HG03571 (cell line): Measurements from ENCODE around the gene RDH14.

ENCODE experiments used
- ATAC-seq: cut with Tn5 transposase; IDR thresholded peaks from one replicate; pipeline ENCODE4 v1.9.1; 2021; ENCODE audit not compliant: unreplicated experiment

Gene RDH14

DNA sequence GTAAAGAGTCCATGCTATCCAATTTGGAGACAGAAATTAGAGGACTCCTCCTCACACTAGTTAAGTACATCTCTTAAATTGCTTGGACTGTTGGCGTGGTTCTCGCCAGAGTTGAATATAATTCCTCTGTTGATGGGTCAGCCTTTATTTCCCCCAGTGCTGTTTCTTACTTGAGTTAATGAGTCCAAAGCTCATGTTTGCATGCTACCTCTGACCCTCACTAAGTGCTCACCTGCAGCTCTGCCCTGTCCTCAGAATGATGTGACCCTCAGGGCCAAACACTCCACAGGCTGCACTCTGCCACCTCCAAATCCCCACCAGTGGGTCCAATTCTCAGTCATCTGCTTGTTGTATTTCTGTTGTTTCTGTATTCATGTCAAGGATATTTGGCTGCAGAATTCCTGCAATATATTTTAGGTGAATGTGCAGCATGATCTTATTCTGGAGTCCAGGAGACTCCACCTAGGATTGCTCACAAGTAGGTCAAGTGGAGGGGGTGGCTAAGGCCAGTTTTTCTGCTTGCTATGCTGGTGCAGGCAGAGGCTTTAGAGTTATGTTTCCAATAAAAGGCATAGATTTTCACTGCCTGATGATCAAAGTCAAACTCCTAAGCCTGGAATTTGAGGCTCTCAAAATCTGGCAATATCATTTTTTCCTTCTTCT lies 37.8 kb downstream of the RDH14 start:
- no peak for ATAC-seq

DNA sequence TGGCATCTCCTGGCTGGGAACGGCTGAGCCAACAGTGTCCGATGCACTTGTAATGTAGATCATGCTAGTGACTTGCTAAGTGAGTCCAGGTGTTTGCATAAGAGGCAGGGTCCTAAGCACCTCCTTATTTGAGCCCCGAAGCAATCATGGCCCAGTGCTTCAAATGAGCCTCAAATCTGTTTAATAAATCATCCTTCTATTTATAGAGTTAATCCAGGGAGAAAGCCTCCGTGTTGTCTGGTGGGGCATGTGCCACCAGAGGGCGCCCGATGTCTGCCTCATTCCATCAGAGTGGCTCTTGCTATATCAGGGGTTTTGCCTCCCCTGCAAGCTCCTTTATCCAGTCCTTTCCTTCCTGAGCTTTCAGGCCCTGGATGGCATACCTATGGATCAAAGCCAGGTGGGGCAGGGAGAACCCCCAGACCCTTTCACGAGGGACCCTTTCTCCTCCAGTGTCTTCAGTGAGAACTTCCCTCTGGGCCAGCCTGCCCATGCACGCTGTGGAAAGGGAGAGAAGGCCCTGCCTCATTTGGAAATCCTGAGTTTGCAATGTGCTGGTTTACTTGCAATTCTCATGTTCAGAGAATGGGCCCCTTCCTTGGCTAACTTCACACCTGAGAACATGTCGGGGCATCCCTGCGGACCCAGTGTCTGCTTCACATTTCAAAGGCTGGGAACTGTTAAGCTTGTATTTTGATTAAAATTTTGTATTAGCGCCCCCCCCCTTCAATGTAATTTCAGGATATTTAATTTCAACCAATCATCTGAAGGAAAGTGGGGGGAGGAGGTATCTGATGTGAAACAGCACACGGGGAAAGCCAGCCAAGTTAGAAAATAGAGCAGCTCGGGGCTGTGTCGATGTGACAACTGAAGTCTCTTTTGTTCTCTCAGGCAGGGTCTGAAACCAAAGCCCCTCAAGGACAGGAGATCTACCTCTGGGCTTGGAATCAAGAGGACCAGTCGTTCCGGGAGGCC lies 39.7 kb downstream of the RDH14 start:
- ATAC-seq: peak; percentile 82

DNA sequence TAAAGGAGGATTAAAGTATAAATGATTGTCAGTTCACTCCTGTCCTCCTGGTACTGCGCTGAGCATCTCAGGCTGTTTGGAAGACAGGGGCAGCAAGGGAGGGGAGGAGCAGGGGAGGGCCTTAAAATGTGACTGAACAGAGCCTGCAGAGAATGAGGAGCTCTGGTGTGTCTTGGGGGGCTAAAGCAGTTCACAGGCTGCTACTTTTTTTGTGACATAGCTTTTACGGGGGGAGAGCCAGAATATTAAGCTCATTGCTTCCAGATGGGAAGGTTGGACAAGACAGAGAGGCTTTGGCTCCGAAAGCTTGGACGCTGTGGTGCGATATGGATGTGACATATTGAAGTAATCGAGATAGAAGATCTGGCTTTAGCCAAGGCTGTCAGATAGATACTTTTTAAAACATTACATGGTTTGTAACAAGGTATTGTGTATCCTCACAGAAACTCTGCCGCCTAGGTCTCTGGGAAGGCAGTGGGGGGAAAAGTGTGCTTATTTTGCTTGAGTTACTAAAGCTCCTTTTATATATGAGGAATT lies 40.5 kb downstream of the RDH14 start:
- ATAC-seq: no peak

DNA sequence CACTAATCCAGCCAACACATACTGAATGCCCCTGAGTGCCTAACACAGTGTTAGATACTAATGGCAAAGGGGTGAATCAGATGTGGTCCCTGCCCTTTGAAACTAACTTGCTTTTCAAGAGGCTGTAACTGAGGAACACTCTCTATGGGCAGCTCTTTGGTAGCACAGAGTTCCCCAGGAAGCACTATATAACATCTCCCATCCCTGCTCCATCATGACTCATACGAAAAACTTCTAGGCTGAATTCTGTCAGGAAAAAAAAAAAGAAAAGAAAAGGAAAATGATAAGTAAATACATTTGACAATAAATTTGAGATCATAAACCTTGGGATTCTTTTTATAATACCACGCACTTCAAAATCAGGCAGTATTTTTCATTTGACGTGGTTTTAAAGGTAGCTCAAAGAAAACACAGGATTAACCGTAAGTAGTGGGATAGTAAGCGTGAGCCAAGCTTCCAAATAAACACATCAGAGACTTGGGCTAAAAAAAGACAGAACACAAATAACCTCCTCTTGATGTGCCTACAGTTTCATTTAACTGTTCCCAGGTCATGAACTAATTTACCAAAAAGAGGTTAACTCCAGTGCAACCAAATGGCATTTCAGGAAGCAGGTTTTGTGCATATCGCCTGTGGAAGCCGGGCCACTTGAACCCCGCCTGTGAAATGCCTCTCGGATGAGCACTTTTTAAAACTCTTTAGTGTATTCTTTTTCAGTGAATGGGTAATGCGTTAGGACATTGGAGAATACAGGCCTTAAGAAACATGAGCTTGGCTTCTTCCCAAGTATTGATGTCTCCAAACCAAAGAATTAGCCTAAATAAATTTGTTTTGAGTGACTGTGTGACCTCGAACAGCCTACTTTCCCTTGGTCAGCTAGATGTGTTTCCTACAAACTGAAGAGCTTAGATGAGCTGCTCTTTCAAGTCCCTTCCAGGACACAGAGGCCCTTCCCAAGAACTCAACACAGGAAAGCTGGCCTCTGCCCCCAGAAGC lies 42.0 kb downstream of the RDH14 start:
- ATAC-seq: no peak

DNA sequence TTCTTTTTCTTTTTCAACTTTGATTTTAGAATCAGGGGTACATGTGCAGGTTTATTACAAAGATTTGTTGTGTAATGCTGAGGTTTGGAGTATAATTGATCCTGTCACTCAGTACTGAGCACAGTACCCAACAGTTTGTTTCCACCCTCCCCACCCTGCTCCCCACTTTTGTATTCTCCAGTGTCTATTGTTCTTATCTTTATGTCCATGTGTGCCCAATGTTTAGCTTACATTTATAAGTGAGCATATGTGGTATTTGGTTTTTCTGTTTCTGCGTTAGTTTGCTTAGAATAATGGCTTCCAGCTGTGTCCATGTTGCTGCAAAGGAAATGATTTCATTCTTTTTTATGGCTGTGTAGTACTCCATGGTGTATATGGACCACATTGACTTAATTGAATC lies 43.1 kb downstream of the RDH14 start:
- ATAC-seq: no peak

DNA sequence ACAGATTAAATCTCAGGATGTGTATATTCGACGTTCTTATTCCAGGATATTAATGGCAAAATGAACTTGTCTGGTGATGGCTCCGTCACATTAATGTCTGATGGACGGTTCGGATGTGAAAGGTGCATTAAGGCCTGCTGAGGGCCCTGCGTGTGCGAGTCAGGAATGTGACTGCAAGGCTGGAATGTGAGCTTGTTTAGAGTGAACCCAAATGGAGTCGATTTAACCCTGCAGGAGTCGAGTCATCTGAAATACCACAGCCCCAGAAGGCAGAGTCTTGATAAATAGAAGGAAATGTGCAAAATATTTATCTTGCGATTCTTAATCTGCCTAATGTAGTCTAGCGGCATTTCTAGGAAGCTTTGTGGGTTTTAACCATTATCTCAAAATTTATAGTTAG lies 44.3 kb downstream of the RDH14 start:
- ATAC-seq: no peak

DNA sequence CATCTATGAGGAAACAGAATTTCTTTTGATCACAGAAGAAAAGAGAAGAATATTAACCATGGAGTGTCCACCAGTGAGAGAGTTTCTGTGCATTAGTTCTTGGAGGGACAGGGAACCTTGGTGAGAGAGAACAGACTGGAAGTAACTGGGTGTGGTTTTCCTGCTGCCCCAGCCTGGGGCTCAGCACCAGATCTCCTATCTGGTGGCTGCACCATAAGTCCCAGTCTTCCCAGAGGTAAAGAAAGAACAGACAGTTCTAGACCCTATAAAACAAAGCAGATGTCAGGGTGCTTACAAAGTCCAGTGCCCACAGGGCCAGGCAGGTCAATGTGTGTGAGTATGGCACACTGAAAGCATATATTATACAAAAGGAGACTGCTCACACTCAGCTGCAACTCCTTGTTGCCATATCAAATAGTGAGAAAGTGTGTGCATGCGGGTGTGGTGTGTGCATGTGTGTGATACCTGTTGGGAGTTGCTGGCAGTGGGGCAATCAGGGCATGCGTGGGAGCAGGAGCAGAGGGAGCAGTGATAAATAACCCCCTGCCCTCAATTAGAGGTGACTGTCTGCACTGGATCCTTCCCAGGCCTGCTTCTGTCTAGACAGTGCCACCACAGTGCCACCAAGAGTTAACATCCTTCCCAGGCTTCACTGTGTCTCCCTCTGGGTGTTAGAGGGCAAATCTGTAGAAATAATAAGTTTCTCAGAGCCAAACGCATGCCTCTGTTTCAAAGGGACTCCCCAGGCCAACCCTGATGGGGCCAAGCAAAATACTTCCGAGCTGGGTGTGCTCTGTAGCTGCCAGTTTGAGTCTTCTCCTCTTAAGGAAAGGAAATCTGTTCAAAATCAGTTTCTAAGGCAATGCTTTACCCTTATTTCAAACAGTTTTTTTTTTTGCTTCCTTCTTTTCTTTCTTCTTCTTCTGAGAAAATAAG lies 45.7 kb downstream of the RDH14 start:
- ATAC-seq: no peak

DNA sequence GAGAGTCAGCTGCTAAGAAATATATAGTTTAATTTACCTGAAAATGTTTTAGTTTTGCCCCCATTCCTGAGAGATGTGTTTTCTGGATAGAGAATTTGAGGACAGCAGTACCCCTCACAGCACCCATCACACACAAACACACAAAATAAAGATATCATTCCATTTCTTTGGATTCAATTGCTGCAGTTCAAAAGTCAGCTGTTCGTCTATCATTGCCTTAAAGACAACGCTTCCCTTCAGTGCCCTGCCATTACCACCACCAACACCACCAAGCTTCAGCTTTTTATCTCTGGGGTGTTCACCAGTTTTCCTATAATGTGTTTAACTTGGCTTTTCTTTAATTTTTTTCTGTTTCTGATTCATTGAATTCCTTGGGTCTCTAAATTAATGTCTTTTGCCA lies 49.7 kb downstream of the RDH14 start:
- no peak for ATAC-seq

DNA sequence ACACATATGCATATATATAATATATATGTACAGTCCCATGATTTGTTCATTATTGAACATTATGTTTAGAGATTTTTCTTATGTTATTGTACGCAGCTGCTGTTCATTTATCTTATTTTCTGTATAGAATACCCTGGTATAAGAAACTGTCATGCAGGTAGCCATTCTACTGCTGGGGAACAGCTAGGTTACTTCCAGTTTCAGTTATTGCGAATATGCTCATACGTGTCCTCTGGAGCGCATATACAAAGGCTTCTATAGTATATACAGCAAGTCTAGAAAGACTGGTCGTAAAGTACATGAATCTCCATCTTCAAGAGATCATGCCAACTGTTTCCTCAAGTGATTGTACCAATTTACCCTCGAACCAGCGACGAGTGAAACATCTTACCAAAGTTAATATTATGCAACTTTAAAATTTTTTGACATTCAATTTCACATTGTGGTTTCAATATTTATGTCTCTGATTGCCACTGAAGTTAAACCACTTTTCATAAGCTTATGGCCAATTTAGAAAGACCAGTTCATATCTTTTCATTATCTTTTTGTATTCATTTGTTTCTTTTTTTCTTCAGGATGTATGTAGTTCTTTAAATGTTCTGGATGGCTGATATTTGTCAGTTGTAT lies 53.5 kb downstream of the RDH14 start:
- ATAC-seq: no peak

DNA sequence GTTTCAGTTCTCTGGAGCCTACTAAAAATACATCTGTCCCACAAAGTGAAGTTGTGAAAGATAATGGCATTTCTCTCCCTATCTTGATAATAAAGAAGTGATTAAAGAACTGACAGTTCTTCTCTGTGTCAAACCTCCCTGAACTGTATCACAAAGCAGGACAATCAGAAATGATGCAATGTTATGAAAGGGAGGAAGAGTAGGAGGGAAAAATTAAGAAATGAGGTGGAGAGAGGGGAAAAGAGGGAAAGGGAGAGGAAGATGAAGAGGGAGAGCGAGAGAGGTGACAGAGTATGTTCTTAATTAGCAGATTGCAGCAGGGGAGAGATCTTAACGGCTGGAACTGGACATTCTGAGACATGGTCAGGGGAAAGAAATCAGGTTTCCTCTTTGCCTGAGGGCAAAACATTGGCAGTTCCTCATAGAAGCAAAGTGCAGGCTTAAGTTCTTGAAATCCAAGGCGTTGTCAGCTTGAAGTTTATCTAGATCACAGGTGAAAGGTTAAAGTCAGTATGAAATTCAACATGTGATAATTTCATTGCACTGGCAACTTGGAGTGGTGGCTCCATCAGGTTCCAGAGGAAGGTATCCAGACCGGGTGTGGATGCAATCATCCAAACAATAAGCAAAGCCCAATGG lies 54.6 kb downstream of the RDH14 start:
- no peak for ATAC-seq
